ENCODE results near the gene PLXNA4.

Gene PLXNA4

GRCh38 chr7:132296820-132297219 is 279.4 kb downstream of the PLXNA4 start:
- no peak for FAIRE-seq

- no peak for FAIRE-seq
These were observed 281.1 kb downstream of the PLXNA4 start for GRCh38 chr7:132295175-132295574.

- no peak for FAIRE-seq
These were observed 283.5 kb downstream of the PLXNA4 start for GRCh38 chr7:132292803-132293202.

GRCh38 chr7:132291481-132291880 is 284.8 kb downstream of the PLXNA4 start:
- no peak for FAIRE-seq

- no peak for FAIRE-seq
These were observed 286.2 kb downstream of the PLXNA4 start for GRCh38 chr7:132290021-132290420.

- FAIRE-seq: no peak
These were observed 289.4 kb downstream of the PLXNA4 start for GRCh38 chr7:132286836-132287235.

GRCh38 chr7:132280335-132280734 is 295.9 kb downstream of the PLXNA4 start:
- FAIRE-seq: no peak

GRCh38 chr7:132279718-132280117 is 296.6 kb downstream of the PLXNA4 start:
- FAIRE-seq: no peak

GRCh38 chr7:132276976-132277725 is 299.1 kb downstream of the PLXNA4 start:
- no peak for FAIRE-seq

- FAIRE-seq: no peak
These were observed 300.0 kb downstream of the PLXNA4 start for GRCh38 chr7:132276234-132276630.

GRCh38 chr7:132275416-132276233 is 300.6 kb downstream of the PLXNA4 start:
- FAIRE-seq: no peak

GRCh38 chr7:132272763-132273371 is 303.4 kb downstream of the PLXNA4 start:
- FAIRE-seq: no peak

- no peak for FAIRE-seq
These were observed 305.8 kb downstream of the PLXNA4 start for GRCh38 chr7:132270517-132270916.

- no peak for FAIRE-seq
These were observed 306.6 kb downstream of the PLXNA4 start for GRCh38 chr7:132269718-132270117.

GRCh38 chr7:132263151-132263550 is 313.1 kb downstream of the PLXNA4 start:
- no peak for FAIRE-seq

GRCh38 chr7:132262160-132262470 is 314.2 kb downstream of the PLXNA4 start:
- no peak for FAIRE-seq

- no peak for FAIRE-seq
These were observed 314.7 kb downstream of the PLXNA4 start for GRCh38 chr7:132261327-132262159.

- no peak for FAIRE-seq
These were observed 318.0 kb downstream of the PLXNA4 start for GRCh38 chr7:132258231-132258630.

GRCh38 chr7:132257253-132257652 is 319.0 kb downstream of the PLXNA4 start:
- FAIRE-seq: no peak

GRCh38 chr7:132256721-132257212 is 319.5 kb downstream of the PLXNA4 start:
- no peak for FAIRE-seq

- FAIRE-seq: no peak
These were observed 320.4 kb downstream of the PLXNA4 start for GRCh38 chr7:132255898-132256297.

- no peak for FAIRE-seq
These were observed 321.0 kb downstream of the PLXNA4 start for GRCh38 chr7:132255115-132255797.
